ENCODE measurements around the gene COQ7. TPM values are rescaled to one million over a fixed set of nuclear protein-coding genes. Genes with fewer than 3 reads are reported as not detected.

Gene COQ7
- polyA plus RNA-seq, 3 donors = 33.7 to 39.2 (median 34.2) TPM

Other genes starting within 250 kb of the COQ7 start
- 10 to 100 TPM; 46.2 to 86.2 (median 75.4) TPM for gene SMG1, start 141.2 kb upstream of the COQ7 start, polyA plus RNA-seq (ENCODE audit: insufficient read length in 3 of 3)
- 1 to 10 TPM; 1.4 to 2.1 (median 1.9) TPM for gene TMC7, start 83.7 kb upstream of the COQ7 start, polyA plus RNA-seq (ENCODE audit: insufficient read length in 3 of 3)
- gene ITPRIPL2, start 46.4 kb downstream of the COQ7 start, polyA plus RNA-seq (ENCODE audit: insufficient read length in 3 of 3) = 10 to 100 TPM; 15.6 to 18.1 (median 16.9) TPM
- gene SYT17, start 100.6 kb downstream of the COQ7 start, polyA plus RNA-seq (ENCODE audit: insufficient read length in 3 of 3) = 10 to 100 TPM; 10.2 to 13.6 (median 11.2) TPM
- under 1 TPM in 2 of 3 donors, not detected in 1; 0.06 to 0.09 TPM for gene CLEC19A, start 218.1 kb downstream of the COQ7 start, polyA plus RNA-seq (ENCODE audit: insufficient read length in 3 of 3)

Measured in renal pelvis (tissue), 3 donors.